Neural progenitor cell (in vitro differentiated cells): ENCODE results near the gene SLC24A1. TPM values are rescaled to one million over a fixed set of nuclear protein-coding genes. Genes with fewer than 3 reads are reported as not detected.

ENCODE experiments used
- DNase-seq: peaks from one replicate; pipeline ENCODE4 v3.0.0-alpha.2; 2016; ENCODE audit warnings: low spot score
- H2AFZ ChIP-seq: fragments of 200-600 bp; sonication (generic); replicated peaks from 2 replicates; pipeline ENCODE4 v1.6.1; 2016; ENCODE audit warnings: antibody characterized with exemption
- H3F3A ChIP-seq: fragments of 200-600 bp; sonication (generic); 2 replicates; pipeline ENCODE4 v1.6.1; 2016; ENCODE audit warnings: antibody characterized with exemption, low read depth
- H3K27ac ChIP-seq: fragments of 200-600 bp; sonication (generic); 2 replicates; pipeline ENCODE4 v1.5.1; 2016; ENCODE audit warnings: mild to moderate bottlenecking
- H3K27me3 ChIP-seq: fragments of 200-600 bp; sonication (generic); 2 replicates; pipeline ENCODE4 v1.6.1; 2016; ENCODE audit warnings: mild to moderate bottlenecking, moderate library complexity
- H3K36me3 ChIP-seq: fragments of 200-600 bp; sonication (generic); 2 replicates; pipeline ENCODE4 v1.5.1; 2016
- H3K4me1 ChIP-seq: fragments of 200-600 bp; sonication (generic); 2 replicates; pipeline ENCODE4 v1.6.1; 2016; ENCODE audit warnings: mixed run types
- H3K4me2 ChIP-seq: fragments of 200-600 bp; sonication (generic); 2 replicates; pipeline ENCODE4 v1.6.1; 2016
- H3K4me3 ChIP-seq: fragments of 200-600 bp; sonication (generic); 2 replicates; pipeline ENCODE4 v1.5.1; 2016
- H3K79me2 ChIP-seq: fragments of 200-600 bp; sonication (generic); 2 replicates; pipeline ENCODE4 v1.6.1; 2016; ENCODE audit warnings: low read depth
- H3K9ac ChIP-seq: fragments of 200-600 bp; sonication (generic); 2 replicates; pipeline ENCODE4 v1.6.1; 2016
- H3K9me3 ChIP-seq: fragments of 200-600 bp; sonication (generic); 2 replicates; pipeline ENCODE4 v1.5.1; 2016; ENCODE audit warnings: low read depth
- H4K20me1 ChIP-seq: fragments of 200-600 bp; sonication (generic); 2 replicates; pipeline ENCODE4 v1.6.1; 2016; ENCODE audit warnings: low read depth
- H3K27ac Mint-ChIP-seq: 3 replicates; pipeline ENCODE4 v1.8.0; 2021; ENCODE audit warnings: mixed read lengths
- H3K27me3 Mint-ChIP-seq: 2 replicates; pipeline ENCODE4 v1.8.0; 2022; ENCODE audit warnings: low read depth, mild to moderate bottlenecking, inconsistent platforms, moderate library complexity, mixed read lengths; ENCODE audit not compliant: insufficient read depth
- H3K36me3 Mint-ChIP-seq: 3 replicates; pipeline ENCODE4 v1.8.0; 2021; ENCODE audit warnings: mixed read lengths
- H3K4me1 Mint-ChIP-seq: 3 replicates; pipeline ENCODE4 v1.8.0; 2021; ENCODE audit warnings: mixed read lengths
- H3K4me3 Mint-ChIP-seq: 3 replicates; pipeline ENCODE4 v1.8.0; 2021; ENCODE audit warnings: mild to moderate bottlenecking, moderate library complexity, mixed read lengths
- H3K9me3 Mint-ChIP-seq: 3 replicates; pipeline ENCODE4 v1.8.0; 2020; ENCODE audit warnings: mixed read lengths
- CTCF ChIP-seq: fragments of 200-600 bp; sonication (generic); IDR thresholded peaks from 2 replicates; pipeline ENCODE4 v1.5.1; 2017; ENCODE audit warnings: antibody characterized with exemption, mild to moderate bottlenecking
- EZH2 ChIP-seq: fragments of 200-600 bp; sonication (generic); IDR thresholded peaks from 2 replicates; pipeline ENCODE4 v1.6.1; 2017; ENCODE audit warnings: antibody characterized with exemption, mild to moderate bottlenecking, moderate library complexity
- EZH2phosphoT487 ChIP-seq: fragments of 200-600 bp; sonication (generic); IDR thresholded peaks from 2 replicates; pipeline ENCODE4 v1.6.1; 2017; ENCODE audit warnings: antibody characterized with exemption
- total RNA-seq: library from RNA; depleted of rRNA; stranded (reverse); fragments of >200 nt; gene quantifications from 2 replicates; pipeline ENCODE4 v1.2.3, GENCODE V29; 2015; ENCODE audit warnings: low replicate concordance

SLC24A1 gene
- total RNA-seq, result 6.0 and 10.6 TPM in 2 replicates

GRCh38 chr15:65621638-65622037 is at the start of gene SLC24A1:
Gene SLC24A1 (plus strand): TSS chr15:65621938. CDS start chr15:65624081, 2,143 bp downstream.
- Histone ChIP-seq H3K9ac (no peak within 1 kb of the TSS), H3K36me3 (no peaks in the 10 kb centered on the region), H3K27ac (no peak within 1 kb of the TSS), H3K4me1 (no peaks in the 10 kb centered on the region), H3K9me3 (no peaks in the 10 kb centered on the region), H4K20me1 (no peaks in the 10 kb centered on the region), H3K4me2 (no peak within 1 kb of the TSS), H3K79me2 (no peaks in the 10 kb centered on the region), H3K27me3 (no peaks in the 10 kb centered on the region), H3K4me3 (no peak within 1 kb of the TSS), H2AFZ (no peak within 1 kb of the TSS), H3F3A (no peaks in the 10 kb centered on the region)
- Mint-ChIP-seq H3K4me3 (no peak within 1 kb of the TSS), H3K36me3 (peaks cover 5% of the 10 kb centered on the region), H3K27me3 (no peaks in the 10 kb centered on the region), H3K27ac (no peak within 1 kb of the TSS), H3K4me1 (no peaks in the 10 kb centered on the region), H3K9me3 (no peaks in the 10 kb centered on the region)
- no peak for TF ChIP-seq EZH2phosphoT487
- no peak for TF ChIP-seq EZH2
- TF ChIP-seq CTCF, result no peak
- no peak for DNase-seq

- H3F3A ChIP-seq, result peaks cover 14% of the 10 kb centered on the region
- no peak overlapping the region for H2AFZ ChIP-seq
- DNase-seq, result no peak
- H3K4me3 Mint-ChIP-seq, result no peak overlapping the region
- no peak overlapping the region for H3K27ac ChIP-seq
- H4K20me1 ChIP-seq, result no peaks in the 10 kb centered on the region
- no peaks in the 10 kb centered on the region for H3K9me3 Mint-ChIP-seq
- H3K36me3 ChIP-seq, result peaks cover 27% of the 10 kb centered on the region
- H3K27me3 ChIP-seq, result no peaks in the 10 kb centered on the region
- peaks cover 26% of the 10 kb centered on the region for H3K36me3 Mint-ChIP-seq
- no peak overlapping the region for H3K9ac ChIP-seq
- no peaks in the 10 kb centered on the region for H3K4me1 ChIP-seq
- no peak overlapping the region for H3K27ac Mint-ChIP-seq
- no peaks in the 10 kb centered on the region for H3K9me3 ChIP-seq
- no peaks in the 10 kb centered on the region for H3K27me3 Mint-ChIP-seq
- H3K4me1 Mint-ChIP-seq, result no peaks in the 10 kb centered on the region
- no peak overlapping the region for H3K4me3 ChIP-seq
- TF ChIP-seq EZH2phosphoT487 (no peak), CTCF (no peak), EZH2 (no peak)
- no peaks in the 10 kb centered on the region for H3K79me2 ChIP-seq
- H3K4me2 ChIP-seq, result no peak overlapping the region
Observed at GRCh38 chr15:65571971-65572370, 49.8 kb upstream of the SLC24A1 start.

- no peaks in the 10 kb centered on the region for H3K27me3 Mint-ChIP-seq
- H3K9me3 ChIP-seq, result no peaks in the 10 kb centered on the region
- H3K4me3 Mint-ChIP-seq, result no peak overlapping the region
- no peak overlapping the region for H3K27ac Mint-ChIP-seq
- no peak overlapping the region for H3K9ac ChIP-seq
- H3K4me1 Mint-ChIP-seq, result peaks cover 15% of the 10 kb centered on the region
- H3K36me3 Mint-ChIP-seq, result peaks cover 24% of the 10 kb centered on the region
- H2AFZ ChIP-seq, result no peak overlapping the region
- no peaks in the 10 kb centered on the region for H3K27me3 ChIP-seq
- peaks cover 7% of the 10 kb centered on the region for H3K4me1 ChIP-seq
- peaks cover 5% of the 10 kb centered on the region for H4K20me1 ChIP-seq
- no peak overlapping the region for H3K4me2 ChIP-seq
- H3K36me3 ChIP-seq, result peaks cover 12% of the 10 kb centered on the region
- no peak for TF ChIP-seq EZH2
- no peak for TF ChIP-seq CTCF
- no peak for TF ChIP-seq EZH2phosphoT487
- no peaks in the 10 kb centered on the region for H3K9me3 Mint-ChIP-seq
- no peak overlapping the region for H3K27ac ChIP-seq
- H3K79me2 ChIP-seq, result no peaks in the 10 kb centered on the region
- no peak for DNase-seq
- peaks cover 52% of the 10 kb centered on the region for H3F3A ChIP-seq
- no peak overlapping the region for H3K4me3 ChIP-seq
Observed at GRCh38 chr15:65576664-65577063, 45.1 kb upstream of the SLC24A1 start.
